K562 (cell line): ENCODE measurements around the gene AREL1. TPM values are rescaled to one million over a fixed set of nuclear protein-coding genes. Genes with fewer than 3 reads are reported as not detected.
A peak's percentile ranks its signal among the peaks of the same experiment; 100 is the strongest.

Experiments used
- BCLAF1 ChIP-seq, 2 experiments: fragments of 450-650 bp in 1 of 2; IDR thresholded peaks; 2 replicates each; pipeline ENCODE4 v1.6.1; 2011 to 2017; ENCODE audit warnings: low read depth in 2 of 2, antibody characterized with exemption in 1 of 2, borderline replicate concordance in 1 of 2, low read length in 1 of 2, mild to moderate bottlenecking in 1 of 2, mixed read lengths in 1 of 2; ENCODE audit not compliant: control insufficient read depth in 1 of 2
- CREM ChIP-seq: IDR thresholded peaks from 2 replicates; pipeline ENCODE4 v1.6.1; 2014; ENCODE audit warnings: antibody characterized with exemption, low read depth
- KLF13 ChIP-seq: fragments of 450-650 bp; IDR thresholded peaks from 2 replicates; pipeline ENCODE4 v1.6.1; 2016; ENCODE audit warnings: missing genetic modification characterization, low read depth, mild to moderate bottlenecking, missing compliant biosample characterization, moderate library complexity, borderline replicate concordance
- MITF ChIP-seq: IDR thresholded peaks from 2 replicates; pipeline ENCODE4 v1.6.1; 2014; ENCODE audit warnings: antibody characterized with exemption
- MYC ChIP-seq, 2 experiments: fragments of 250-450 bp in 1 of 2; sonication (Bioruptor Pico) in 1 of 2; IDR thresholded peaks; 2 replicates each; pipeline versions ENCODE4 v1.5.1 to v1.6.1; 2012 to 2021; ENCODE audit warnings: low read depth in 2 of 2, borderline replicate concordance in 1 of 2, improper control_type of control experiment in 1 of 2, low read length in 1 of 2, mild to moderate bottlenecking in 1 of 2, moderate library complexity in 1 of 2
- TSC22D4 ChIP-seq: fragments of 450-650 bp; IDR thresholded peaks from 2 replicates; pipeline ENCODE4 v1.6.1; 2016; ENCODE audit warnings: missing genetic modification characterization, missing biosample characterization, control low read depth
- VEZF1 ChIP-seq: fragments of 200-800 bp; sonication (Bioruptor generic); IDR thresholded peaks from 2 replicates; pipeline ENCODE4 v1.6.1; 2017; ENCODE audit warnings: missing genetic modification characterization, missing compliant biosample characterization
- ZBTB40 ChIP-seq, 2 experiments: fragments of 450-650 bp in 1 of 2; sonication (generic) in 1 of 2; formaldehyde crosslinking in 1 of 2; IDR thresholded peaks; 2 replicates each; pipeline versions ENCODE4 v1.7.1 to v1.9.0; 2016 to 2022; ENCODE audit warnings: inconsistent platforms in 1 of 2, mild to moderate bottlenecking in 1 of 2, missing genetic modification reagents in 1 of 2
- polyA plus RNA-seq, 8 experiments: library from polyadenylated mRNA; depleted of rRNA in 4 of 8; stranded (reverse) in 5 of 8; unstranded in 3 of 8; fragments of >200 nt; fragmentation: Nextera tagmentation in 2 of 8; fragmentation: Illumina TruSeq in 1 of 8; extraction: Ambion mirVana in 2 of 8; extraction: Trizol in 1 of 8; gene quantifications; 2 replicates each; pipeline versions ENCODE4 v1.2.1 to v1.2.3, GENCODE V29; 2011 to 2014; ENCODE audit warnings: inconsistent platforms in 1 of 8, missing spikeins in 1 of 8
- total RNA-seq, 7 experiments: library from RNA; depleted of rRNA in 6 of 7; stranded (reverse); fragments of >200 nt in 6 of 7; fragmentation: Illumina TruSeq in 2 of 7; extraction: Trizol in 2 of 7; gene quantifications; 2 replicates each; pipeline versions ENCODE4 v1.2.1 to v1.2.3, GENCODE V29; 2011 to 2021; ENCODE audit warnings: low replicate concordance in 1 of 7

Gene AREL1
- total and polyA plus RNA-seq, 9 of the 15 experiments (the other 6 are each of a cell fraction or from before 2014, with no cell fraction given): 6.0 to 24.8 (median 16.6) TPM

- TF ChIP-seq TSC22D4: no peak
- TF ChIP-seq MYC (IDR thresholded peaks at IDR 0.05; ENCODE audit: low read depth, low read length): 0 out of 2 replicates have a peak, but pooled peaks have one; percentile 15
- no peak for TF ChIP-seq MYC (CRISPR knock-in tag; IDR thresholded peaks at IDR 0.05; ENCODE audit: borderline replicate concordance, low read depth)
- TF ChIP-seq CREM: 0 out of 2 replicates have a peak, but pooled peaks have one; percentile 28
- TF ChIP-seq MITF: no peak
- peak; percentile 48; the same call in 1 of the 2 replicates for TF ChIP-seq KLF13 (tag)
- no peak for TF ChIP-seq BCLAF1 (IDR thresholded peaks at IDR 0.05; ENCODE audit: borderline replicate concordance in 1 of 2, control insufficient read depth in 1 of 2, low read depth in 2 of 2, low read length in 1 of 2)
- no peak for TF ChIP-seq ZBTB40 (IDR thresholded peaks at IDR 0.05)
- no peak for TF ChIP-seq ZBTB40 (CRISPR knock-in tag; IDR thresholded peaks at IDR 0.05)
- TF ChIP-seq VEZF1 (CRISPR knock-in tag): peak; percentile 88
These were observed 100.4 kb downstream of the AREL1 start (continued) for GRCh38 chr14:74612350-74613021.
